PFSK-1 (cell line): ENCODE results near the gene TTLL7.

ENCODE experiments used
- FOXP2 ChIP-seq: optimal IDR thresholded peaks from 2 replicates; pipeline ENCODE3; 2011; ENCODE audit warnings: borderline replicate concordance, control low read depth, inconsistent platforms; ENCODE audit not compliant: insufficient read depth; ENCODE audit errors: extremely low read length, extremely low read depth
- POLR2AphosphoS5 ChIP-seq: IDR thresholded peaks from 2 replicates; pipeline ENCODE4 v1.6.1; 2012; ENCODE audit warnings: low read depth, mild to moderate bottlenecking, control low read depth, low read length, moderate library complexity
- SIN3A ChIP-seq: IDR thresholded peaks from 2 replicates; pipeline ENCODE4 v1.6.1; 2012; ENCODE audit warnings: mild to moderate bottlenecking, low read length, moderate library complexity, borderline replicate concordance; ENCODE audit not compliant: insufficient read depth
- TAF1 ChIP-seq: IDR thresholded peaks from 2 replicates; pipeline ENCODE4 v1.6.1; 2012; ENCODE audit warnings: low read length, control low read depth, borderline replicate concordance; ENCODE audit not compliant: insufficient read depth
- TF ChIP-seq, protein P1 (sequence below), 2 experiments: IDR thresholded peaks; 2 replicates each; pipeline versions ENCODE4 v1.6.1 to v1.8.0; 2011 to 2012; ENCODE audit warnings: low read depth in 2 of 2, low read length in 2 of 2, control low read depth in 1 of 2, inconsistent platforms in 1 of 2, mild to moderate bottlenecking in 1 of 2, moderate library complexity in 1 of 2; ENCODE audit not compliant: insufficient read depth in 1 of 2

Gene TTLL7

DNA sequence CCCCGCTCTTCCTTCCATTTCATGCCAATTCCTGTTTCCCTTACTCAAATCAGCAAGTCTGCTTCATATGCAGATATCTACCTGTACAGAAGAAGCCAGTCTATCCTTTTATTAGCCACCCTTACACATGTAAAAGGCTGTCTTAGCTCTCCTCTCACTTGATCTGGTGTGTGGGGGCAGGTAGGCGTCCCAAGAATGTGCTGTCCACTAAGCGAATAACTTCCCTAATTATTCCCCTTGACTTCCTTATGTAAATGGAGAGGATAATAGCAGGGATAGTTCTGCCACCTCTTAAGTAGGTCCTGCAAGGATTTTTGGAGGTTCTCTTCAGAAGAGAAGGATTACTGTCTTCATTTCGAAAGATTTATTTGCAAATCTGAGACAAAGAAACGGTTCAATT, 160.4 kb downstream of the TTLL7 start:
- TF ChIP-seq POLR2AphosphoS5: no peak
- TF ChIP-seq, protein P1, sequence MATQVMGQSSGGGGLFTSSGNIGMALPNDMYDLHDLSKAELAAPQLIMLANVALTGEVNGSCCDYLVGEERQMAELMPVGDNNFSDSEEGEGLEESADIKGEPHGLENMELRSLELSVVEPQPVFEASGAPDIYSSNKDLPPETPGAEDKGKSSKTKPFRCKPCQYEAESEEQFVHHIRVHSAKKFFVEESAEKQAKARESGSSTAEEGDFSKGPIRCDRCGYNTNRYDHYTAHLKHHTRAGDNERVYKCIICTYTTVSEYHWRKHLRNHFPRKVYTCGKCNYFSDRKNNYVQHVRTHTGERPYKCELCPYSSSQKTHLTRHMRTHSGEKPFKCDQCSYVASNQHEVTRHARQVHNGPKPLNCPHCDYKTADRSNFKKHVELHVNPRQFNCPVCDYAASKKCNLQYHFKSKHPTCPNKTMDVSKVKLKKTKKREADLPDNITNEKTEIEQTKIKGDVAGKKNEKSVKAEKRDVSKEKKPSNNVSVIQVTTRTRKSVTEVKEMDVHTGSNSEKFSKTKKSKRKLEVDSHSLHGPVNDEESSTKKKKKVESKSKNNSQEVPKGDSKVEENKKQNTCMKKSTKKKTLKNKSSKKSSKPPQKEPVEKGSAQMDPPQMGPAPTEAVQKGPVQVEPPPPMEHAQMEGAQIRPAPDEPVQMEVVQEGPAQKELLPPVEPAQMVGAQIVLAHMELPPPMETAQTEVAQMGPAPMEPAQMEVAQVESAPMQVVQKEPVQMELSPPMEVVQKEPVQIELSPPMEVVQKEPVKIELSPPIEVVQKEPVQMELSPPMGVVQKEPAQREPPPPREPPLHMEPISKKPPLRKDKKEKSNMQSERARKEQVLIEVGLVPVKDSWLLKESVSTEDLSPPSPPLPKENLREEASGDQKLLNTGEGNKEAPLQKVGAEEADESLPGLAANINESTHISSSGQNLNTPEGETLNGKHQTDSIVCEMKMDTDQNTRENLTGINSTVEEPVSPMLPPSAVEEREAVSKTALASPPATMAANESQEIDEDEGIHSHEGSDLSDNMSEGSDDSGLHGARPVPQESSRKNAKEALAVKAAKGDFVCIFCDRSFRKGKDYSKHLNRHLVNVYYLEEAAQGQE (IDR thresholded peaks at IDR 0.05; ENCODE audit: insufficient read depth in 1 of 2, low read depth in 2 of 2, low read length in 2 of 2): no peak
- no peak for TF ChIP-seq SIN3A
- TF ChIP-seq FOXP2: no peak
- no peak for TF ChIP-seq TAF1

DNA sequence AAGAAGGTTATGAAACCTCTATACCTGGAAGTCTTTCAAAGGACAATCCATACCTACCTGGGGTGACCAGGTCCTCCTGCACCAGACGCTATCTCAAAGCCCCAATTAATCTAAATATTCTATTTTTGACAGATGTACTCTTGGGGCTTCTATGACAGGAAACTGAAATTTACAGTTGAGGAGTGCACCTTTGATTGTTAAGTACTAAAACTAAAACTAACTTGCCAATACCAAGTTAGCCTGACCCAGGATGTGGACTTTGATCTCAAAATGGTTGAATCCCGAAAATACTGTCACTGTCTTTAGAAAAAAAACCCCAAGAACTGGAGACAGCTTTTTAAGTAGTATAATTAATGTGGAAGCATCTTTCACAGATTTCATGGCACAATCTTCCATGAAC, 162.4 kb downstream of the TTLL7 start:
- TF ChIP-seq, protein P1 (IDR thresholded peaks at IDR 0.05; ENCODE audit: insufficient read depth in 1 of 2, low read depth in 2 of 2, low read length in 2 of 2): no peak
- no peak for TF ChIP-seq POLR2AphosphoS5
- TF ChIP-seq FOXP2: no peak
- no peak for TF ChIP-seq TAF1
- TF ChIP-seq SIN3A: no peak

DNA sequence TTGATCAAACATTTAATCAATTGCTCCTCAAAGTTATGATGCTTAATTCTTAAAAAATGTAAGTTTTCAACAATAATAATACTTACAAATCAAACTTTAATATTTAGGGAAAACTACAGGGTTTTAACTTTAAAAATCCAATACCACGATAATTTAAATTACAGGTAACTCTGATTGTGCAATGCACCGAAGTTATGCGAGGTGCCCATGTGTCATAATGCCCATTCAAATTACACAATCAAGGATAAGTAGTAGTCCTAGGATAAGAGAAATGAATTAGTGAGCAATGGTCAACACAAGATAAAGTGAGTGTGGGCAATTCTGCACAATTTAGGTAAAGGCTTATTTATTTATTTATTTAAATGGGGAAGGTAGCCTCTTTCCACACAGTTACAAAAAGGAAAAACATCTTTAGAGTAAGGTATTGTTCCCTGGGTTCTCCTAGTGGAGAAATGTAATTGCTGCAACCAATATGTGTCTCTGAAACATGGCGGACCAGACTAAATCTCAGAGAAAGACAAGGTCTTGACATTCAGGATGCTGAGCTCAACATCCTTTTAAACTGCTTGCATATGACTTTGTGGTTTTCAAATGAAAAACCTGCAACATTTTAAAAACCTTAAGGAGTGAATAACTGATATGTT, 164.2 kb downstream of the TTLL7 start:
- TF ChIP-seq POLR2AphosphoS5 (no peak), SIN3A (no peak), FOXP2 (no peak), TAF1 (no peak)
- TF ChIP-seq, protein P1 (IDR thresholded peaks at IDR 0.05; ENCODE audit: insufficient read depth in 1 of 2, low read depth in 2 of 2, low read length in 2 of 2): no peak

DNA sequence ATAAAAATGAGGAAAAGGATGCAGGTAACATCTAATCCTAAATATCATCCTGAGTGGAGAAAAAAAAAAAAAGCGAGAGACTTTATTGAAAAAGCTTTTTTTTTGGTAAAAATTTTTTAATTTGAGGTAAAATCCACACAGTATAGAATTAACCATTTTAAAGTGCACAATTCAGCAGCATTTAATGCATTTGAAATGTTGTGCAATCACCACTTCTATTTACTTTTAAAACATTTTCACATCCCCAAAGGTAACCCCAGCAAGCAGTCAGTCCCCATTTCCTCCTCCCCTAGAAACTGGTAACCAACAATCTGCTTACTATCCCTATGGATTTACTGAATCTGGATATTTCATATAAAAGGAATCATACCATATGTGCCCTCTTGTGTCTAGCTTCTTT, 166.7 kb downstream of the TTLL7 start:
- no peak for TF ChIP-seq FOXP2
- TF ChIP-seq, protein P1 (IDR thresholded peaks at IDR 0.05; ENCODE audit: insufficient read depth in 1 of 2, low read depth in 2 of 2, low read length in 2 of 2): no peak

DNA sequence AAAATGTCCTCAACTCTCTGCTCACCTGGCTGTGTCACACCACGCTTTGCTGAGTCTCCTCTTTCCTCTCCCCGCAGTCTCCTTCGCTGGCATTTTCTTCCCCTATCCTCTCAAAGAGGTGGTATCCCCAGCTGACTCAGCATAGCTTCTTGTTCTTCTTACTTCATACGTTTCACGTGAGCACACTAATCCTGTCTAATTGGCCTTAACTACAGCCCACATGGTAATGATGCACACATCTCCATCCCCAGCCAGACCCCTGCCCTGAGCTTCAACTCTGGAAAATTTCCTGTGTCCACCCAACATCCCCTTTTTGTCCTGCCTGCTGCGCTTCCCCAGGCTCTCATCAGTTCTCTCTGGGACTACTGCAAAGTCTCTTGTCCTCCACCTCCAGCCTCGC, 169.8 kb downstream of the TTLL7 start:
- TF ChIP-seq SIN3A (no peak), TAF1 (no peak), FOXP2 (no peak), POLR2AphosphoS5 (no peak)
- TF ChIP-seq, protein P1 (IDR thresholded peaks at IDR 0.05; ENCODE audit: insufficient read depth in 1 of 2, low read depth in 2 of 2, low read length in 2 of 2): no peak
